ENCODE data around the gene SV2A. TPM values are rescaled to one million over a fixed set of nuclear protein-coding genes. Genes with fewer than 3 reads are reported as not detected.

Gene SV2A
- polyA plus RNA-seq, 1 experiment = 25.8 TPM

- TF ChIP-seq CTCF (IDR thresholded peaks at IDR 0.05; ENCODE audit: low read depth, low read length) = no peak
- no peaks in the 10 kb centered on the region for H3K27me3 ChIP-seq (ENCODE audit: control insufficient read depth, insufficient read depth, low read length)
- POLR2A ChIA-PET = interaction anchor here (0.6 kb wide), 1 partner anchor 262 kb away, joined by 3 read pairs; no protein-coding TSS in a partner anchor
- H3K4me3 ChIP-seq (ENCODE audit: low read depth, low read length) = no peak overlapping the region
- no peak for DNase-seq (ENCODE audit: low read depth, low spot score)
- no peak overlapping the region for H3K27ac ChIP-seq (ENCODE audit: low read depth, low read length)
- no peaks in the 10 kb centered on the region; the same call in 1 of the 2 replicates for H3K9me3 ChIP-seq (ENCODE audit: control insufficient read depth, insufficient read depth, low read length)
- CTCF ChIA-PET = interaction anchor here (0.6 to 0.8 kb wide), 3 partner anchors 17 to 262 kb away, joined by 3 to 4 read pairs (median 3); a partner anchor contains a TSS
Measured at GRCh38 chr1:149925345-149925744, 7.7 kb upstream of the SV2A start.

- Histone ChIP-seq H3K27me3 (ENCODE audit: control insufficient read depth, insufficient read depth, low read length) (no peaks in the 10 kb centered on the region), H3K27ac (ENCODE audit: low read depth, low read length) (no peak overlapping the region), H3K9me3 (ENCODE audit: control insufficient read depth, insufficient read depth, low read length) (no peaks in the 10 kb centered on the region; the same call in 1 of the 2 replicates), H3K4me3 (ENCODE audit: low read depth, low read length) (no peak overlapping the region)
- CTCF ChIA-PET = no interaction called here
- DNase-seq (ENCODE audit: low read depth, low spot score) = no peak
- TF ChIP-seq CTCF (IDR thresholded peaks at IDR 0.05; ENCODE audit: low read depth, low read length) = no peak
- POLR2A ChIA-PET = no interaction called here
Measured at GRCh38 chr1:149923626-149924025, 6.0 kb upstream of the SV2A start.

DNA sequence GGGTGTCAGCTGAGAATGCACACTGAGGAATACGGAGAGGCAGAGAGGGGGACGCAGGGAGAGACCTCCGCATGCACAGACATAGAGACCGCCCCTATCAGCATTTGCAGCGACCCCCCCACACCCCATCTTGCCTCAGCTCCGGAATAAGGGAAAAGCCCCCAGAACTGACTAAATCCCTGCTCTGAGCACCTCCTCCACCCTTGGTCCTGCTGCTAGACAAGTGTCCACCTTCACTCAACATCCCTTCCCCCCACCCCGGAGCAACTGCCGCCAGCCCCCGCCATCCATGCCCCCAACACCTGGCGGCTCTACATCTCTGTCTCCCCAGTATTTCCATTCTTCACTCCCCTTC lies 769 bp downstream of the SV2A start:
- Histone ChIP-seq H3K27ac (ENCODE audit: low read depth, low read length) (no peak overlapping the region), H3K4me3 (ENCODE audit: low read depth, low read length) (peak overlapping the region; percentile 88)

GRCh38 chr1:149916193-149916897 lies 1.3 kb downstream of the SV2A start:
- TF ChIP-seq CTCF (IDR thresholded peaks at IDR 0.05; ENCODE audit: low read depth, low read length) = no peak
- CTCF ChIA-PET = no interaction called here

More for the DNA sequence above, 769 bp downstream of the SV2A start:
- no peak for TF ChIP-seq CTCF (IDR thresholded peaks at IDR 0.05; ENCODE audit: low read depth, low read length)
- DNase-seq (ENCODE audit: low read depth, low spot score) = no peak
- ChIA-PET POLR2A (no interaction called here), CTCF (no interaction called here)
- H3K27me3 ChIP-seq (ENCODE audit: control insufficient read depth, insufficient read depth, low read length) = no peaks in the 10 kb centered on the region
- H3K9me3 ChIP-seq (ENCODE audit: control insufficient read depth, insufficient read depth, low read length) = no peaks in the 10 kb centered on the region

GRCh38 chr1:149915429-149916192 lies 2.0 kb downstream of the SV2A start:
- ChIA-PET POLR2A (interaction anchor here (1.0 kb wide), 1 partner anchor 28 kb away, joined by 3 read pairs; a partner anchor contains a TSS), CTCF (no interaction called here)
- Histone ChIP-seq H3K4me3 (ENCODE audit: low read depth, low read length) (no peak overlapping the region), H3K27me3 (ENCODE audit: control insufficient read depth, insufficient read depth, low read length) (no peaks in the 10 kb centered on the region), H3K9me3 (ENCODE audit: control insufficient read depth, insufficient read depth, low read length) (no peaks in the 10 kb centered on the region), H3K27ac (ENCODE audit: low read depth, low read length) (no peak overlapping the region)
- no peak for DNase-seq (ENCODE audit: low read depth, low spot score)
- TF ChIP-seq CTCF (IDR thresholded peaks at IDR 0.05; ENCODE audit: low read depth, low read length) = no peak

More at GRCh38 chr1:149916193-149916897, 1.3 kb downstream of the SV2A start:
- H3K27ac ChIP-seq (ENCODE audit: low read depth, low read length) = no peak overlapping the region
- no peak for DNase-seq (ENCODE audit: low read depth, low spot score)
- H3K4me3 ChIP-seq (ENCODE audit: low read depth, low read length) = peak overlapping the region; percentile 88
- POLR2A ChIA-PET = interaction anchor here (1.0 kb wide), 1 partner anchor 29 kb away, joined by 3 read pairs; a partner anchor contains a TSS
- H3K27me3 ChIP-seq (ENCODE audit: control insufficient read depth, insufficient read depth, low read length) = no peaks in the 10 kb centered on the region
- no peaks in the 10 kb centered on the region for H3K9me3 ChIP-seq (ENCODE audit: control insufficient read depth, insufficient read depth, low read length)
